NCI-H2107 treated with DMSO at 0.1 percent for 48 hours (cell line): Measurements from ENCODE around the gene FSIP1.
A peak's percentile ranks its signal among the peaks of the same experiment; 100 is the strongest.

Source experiments
- DNase-seq: peaks from one replicate; lab custom pipeline; 2025; ENCODE audit not compliant: unreplicated experiment; lab: John Stamatoyannopoulos, UW

FSIP1 gene

GRCh38 chr15:39721893-39722292 is 60.7 kb downstream of the FSIP1 start:
- DNase-seq, result no peak

GRCh38 chr15:39720621-39721611 is 61.7 kb downstream of the FSIP1 start:
- no peak for DNase-seq

- no peak for DNase-seq
Measured at GRCh38 chr15:39720081-39720480, 62.6 kb downstream of the FSIP1 start.

- no peak for DNase-seq
Measured at GRCh38 chr15:39719109-39719508, 63.5 kb downstream of the FSIP1 start.

GRCh38 chr15:39717134-39717533 is 65.5 kb downstream of the FSIP1 start:
- DNase-seq, result no peak

- DNase-seq, result no peak
Measured at GRCh38 chr15:39714251-39714650, 68.4 kb downstream of the FSIP1 start.

- no peak for DNase-seq
Measured at GRCh38 chr15:39713846-39714245, 68.8 kb downstream of the FSIP1 start.

- DNase-seq, result no peak
Measured at GRCh38 chr15:39710681-39711080, 72.0 kb downstream of the FSIP1 start.

DNA sequence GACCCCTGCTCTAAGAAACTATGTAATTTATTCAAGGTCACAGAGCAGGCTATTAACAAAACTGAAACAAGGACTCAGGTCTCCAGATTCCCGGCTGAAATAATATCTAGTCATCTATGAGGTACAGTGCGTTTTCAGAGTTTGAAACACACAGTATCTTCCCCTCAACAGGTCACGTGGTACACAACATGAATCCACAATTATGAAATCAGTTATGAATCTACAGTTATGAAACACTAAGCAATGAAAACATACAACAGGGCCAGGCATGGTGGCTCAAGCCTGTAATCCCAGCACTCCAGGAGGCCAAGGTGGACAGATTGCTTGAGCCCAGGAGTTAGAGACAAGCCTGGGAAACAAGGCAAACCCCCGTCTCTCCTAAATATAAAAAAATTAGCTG is 72.7 kb downstream of the FSIP1 start:
- no peak for DNase-seq

DNA sequence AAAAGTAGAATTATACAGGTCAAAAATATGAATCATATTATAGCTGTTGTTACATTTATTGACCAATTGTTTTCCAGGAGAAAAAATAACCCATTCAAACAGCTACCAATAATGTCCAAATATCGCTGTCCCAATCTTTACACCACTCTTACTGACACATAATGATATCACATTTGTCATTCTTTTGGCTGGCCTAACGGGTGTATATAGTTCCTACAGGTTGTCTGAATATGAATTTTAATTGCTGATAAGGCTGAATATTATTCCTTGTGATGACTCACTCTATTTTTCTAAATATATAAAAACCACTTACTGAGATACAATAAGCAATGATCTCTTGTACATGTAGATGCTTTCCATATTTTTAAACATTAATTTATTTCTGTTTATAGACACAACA is 76.4 kb downstream of the FSIP1 start:
- DNase-seq, result no peak

DNA sequence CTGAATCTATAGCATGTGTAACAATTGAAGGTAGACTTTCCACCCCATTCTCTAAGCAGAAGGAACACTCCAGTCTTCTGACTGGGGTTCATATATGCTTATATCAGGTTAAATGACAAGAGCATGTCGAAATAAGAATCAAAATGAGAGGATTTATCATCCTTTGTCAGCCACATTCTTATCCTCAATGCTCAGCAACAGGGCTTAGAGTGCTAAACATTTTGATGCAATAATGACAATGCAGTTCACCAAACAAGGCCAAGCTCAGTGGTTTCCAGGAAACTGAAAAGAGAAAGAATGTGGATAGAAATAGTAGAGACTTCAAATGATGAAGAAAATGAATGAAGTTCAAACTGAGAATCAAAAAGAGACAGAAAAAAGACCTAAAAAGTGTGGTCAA is 78.0 kb downstream of the FSIP1 start:
- DNase-seq, result no peak

DNA sequence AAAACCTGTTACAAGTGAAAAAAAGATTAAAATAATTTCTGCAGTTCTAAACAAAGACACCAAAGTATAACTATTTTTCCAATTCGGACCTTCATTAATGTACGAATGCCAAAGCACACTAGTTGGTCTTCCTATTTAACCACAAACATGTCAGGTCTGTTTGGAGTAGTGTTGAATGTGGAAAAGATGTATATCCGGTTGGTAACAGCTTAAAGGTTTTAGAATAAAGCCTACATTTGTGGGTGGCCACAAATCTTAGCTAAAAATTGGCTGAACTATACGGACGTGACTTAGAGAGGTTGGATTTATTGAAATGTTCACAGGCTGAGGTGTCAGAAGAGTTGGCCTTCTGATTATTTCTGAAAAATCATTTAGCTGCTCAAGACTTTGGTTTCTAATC is 78.4 kb downstream of the FSIP1 start:
- DNase-seq, result no peak

DNA sequence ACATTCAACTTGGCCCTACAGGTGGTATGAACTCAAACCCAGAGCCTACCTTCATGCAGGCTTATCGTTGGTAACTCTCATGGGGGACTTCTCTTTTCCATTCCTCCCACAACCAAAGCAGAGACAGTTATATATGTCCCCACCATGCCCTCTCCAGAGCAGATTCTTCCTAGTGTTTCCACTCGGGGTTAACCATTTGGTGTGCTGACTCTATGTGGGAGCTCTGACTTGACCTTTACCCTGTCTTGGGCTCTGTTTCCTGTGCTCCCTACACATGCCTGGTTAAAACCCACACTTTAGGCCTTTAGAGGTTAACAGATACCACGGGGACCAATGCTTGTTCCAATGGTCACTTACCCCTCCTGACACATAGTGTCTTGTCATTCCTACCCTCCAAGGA is 80.7 kb downstream of the FSIP1 start:
- DNase-seq, result no peak

DNA sequence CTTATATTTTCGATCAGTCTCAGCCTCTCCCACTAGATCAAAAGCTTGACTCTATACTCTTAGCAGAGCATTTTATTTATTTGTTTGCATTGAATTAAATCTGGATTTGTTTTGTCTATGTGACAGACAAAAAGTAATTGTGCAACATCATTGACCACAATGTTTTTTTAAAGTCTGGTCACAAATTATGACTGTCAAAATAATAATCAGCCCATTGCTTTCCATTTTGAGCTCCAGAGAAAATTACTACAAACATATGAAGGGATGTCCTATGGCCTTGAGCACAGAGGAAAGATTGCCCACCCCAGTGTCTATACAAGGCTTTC is 82.3 kb downstream of the FSIP1 start:
- DNase-seq, result no peak

DNA sequence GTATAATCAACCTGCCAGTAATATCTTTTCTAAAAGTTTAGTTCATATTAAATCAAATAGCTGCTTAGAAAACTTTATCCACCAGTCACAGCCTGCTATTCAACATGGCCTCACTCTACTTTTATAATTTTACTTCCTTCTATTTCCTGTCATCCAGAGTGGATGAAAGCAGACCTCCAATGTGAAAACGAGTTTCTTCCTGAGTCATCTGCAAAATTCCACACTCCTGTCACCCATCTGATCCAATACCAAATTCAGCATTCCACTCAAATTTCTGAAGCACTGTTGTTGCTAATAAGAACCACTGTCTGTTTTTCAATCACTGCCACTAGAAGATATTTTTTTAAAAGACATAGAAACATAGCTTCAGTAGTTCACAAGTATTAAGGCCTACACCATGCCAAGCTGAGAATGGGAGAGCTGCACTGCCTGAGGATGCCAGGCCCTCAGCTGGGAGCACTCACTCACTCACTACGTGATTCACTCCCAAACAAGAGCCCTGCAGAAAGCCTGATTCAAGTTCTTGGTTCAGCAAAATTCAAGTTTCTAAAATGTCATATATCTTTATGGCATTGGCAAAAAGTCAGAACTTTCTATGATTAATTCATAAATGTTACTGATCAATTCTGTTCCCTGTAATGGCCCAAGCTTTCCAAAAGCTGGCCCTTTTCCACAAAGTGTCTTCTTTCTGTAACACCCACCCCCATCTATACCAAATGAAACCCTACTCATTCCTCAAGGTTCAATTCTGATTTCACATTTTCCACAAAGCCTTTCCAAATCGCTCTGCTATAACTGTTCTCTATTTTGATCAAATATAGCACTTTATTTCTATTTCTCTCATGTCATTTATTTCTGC is 82.9 kb downstream of the FSIP1 start:
- DNase-seq, result no peak

DNA sequence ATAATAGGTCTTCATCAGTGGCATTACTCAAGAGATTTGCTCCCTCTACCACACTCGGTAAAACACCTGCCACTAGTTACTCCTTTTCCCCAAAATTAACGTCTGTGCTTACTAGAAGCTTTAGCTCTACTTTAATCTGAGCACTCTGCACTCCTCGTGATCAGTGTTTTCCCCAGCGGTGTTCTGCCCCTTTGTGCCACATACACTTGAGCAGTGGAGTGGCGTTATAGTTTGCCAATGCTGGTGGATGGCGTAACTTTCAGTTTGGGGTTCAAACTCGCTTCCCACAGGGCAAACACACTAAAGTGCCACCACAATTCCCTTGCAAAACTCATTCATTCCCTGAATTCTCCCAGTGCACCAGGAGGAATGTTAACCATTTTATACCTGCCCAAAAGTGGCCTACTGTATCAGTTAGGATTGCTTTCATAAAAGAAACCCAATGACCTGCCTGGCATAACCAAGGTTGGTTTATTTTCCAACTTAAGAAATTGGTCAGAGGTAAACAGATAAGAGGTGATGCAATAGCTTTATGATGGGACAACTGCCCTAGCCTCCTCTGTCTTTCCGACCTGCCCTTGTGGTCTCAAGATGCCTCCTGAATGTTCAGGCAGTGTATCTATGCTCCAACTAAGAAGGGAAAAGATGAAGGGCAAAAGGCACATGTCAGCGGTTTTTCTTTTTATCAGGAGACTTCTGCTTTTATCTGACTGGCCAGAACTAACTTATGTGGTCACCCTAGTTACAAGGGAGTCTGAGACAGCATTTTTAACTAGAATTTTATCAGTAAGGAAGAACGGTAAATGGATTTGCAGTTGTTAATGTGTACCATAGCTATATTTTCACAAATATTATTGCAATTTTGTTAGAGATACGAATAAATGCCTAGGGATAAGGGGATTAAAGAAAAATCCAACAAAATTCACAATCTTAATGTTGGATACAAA is 83.9 kb downstream of the FSIP1 start:
- peak; percentile 13 for DNase-seq

DNA sequence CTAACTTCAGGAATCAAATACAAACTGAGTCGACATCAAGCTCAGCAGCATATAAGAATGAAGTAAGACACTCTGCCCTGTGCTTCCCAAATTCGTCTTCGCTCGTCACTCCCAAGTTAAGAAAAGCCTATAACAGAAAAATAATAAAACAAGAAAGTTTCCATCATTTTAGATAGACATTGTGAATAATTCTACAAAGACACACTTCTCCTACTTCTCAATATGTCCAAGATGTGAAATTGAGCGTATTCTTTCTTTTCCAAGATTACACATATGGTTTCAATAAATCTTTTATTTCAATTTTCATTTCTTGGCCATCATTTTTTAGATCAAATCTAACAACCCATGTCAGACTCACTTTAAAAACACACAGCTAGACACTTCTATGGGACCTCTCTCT is 85.1 kb downstream of the FSIP1 start:
- DNase-seq, result no peak

DNA sequence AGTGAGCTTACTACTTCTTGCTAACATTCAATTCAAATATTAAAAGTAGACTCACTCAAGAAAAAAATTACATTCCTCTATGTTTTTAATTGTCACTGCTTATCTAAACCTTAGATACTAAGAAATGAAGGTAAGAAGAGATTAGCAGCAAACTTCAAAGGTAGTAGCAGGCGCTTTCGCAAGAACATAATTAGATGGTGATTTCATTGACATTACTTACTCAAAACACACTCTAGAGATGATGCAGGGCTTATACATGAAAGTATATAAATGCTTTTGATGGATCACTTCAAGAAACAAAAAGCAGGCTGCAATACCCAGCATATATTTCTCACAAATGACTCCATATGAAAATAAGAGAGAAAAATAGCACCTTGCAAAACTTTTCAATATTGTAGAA is 86.8 kb downstream of the FSIP1 start:
- DNase-seq, result no peak

DNA sequence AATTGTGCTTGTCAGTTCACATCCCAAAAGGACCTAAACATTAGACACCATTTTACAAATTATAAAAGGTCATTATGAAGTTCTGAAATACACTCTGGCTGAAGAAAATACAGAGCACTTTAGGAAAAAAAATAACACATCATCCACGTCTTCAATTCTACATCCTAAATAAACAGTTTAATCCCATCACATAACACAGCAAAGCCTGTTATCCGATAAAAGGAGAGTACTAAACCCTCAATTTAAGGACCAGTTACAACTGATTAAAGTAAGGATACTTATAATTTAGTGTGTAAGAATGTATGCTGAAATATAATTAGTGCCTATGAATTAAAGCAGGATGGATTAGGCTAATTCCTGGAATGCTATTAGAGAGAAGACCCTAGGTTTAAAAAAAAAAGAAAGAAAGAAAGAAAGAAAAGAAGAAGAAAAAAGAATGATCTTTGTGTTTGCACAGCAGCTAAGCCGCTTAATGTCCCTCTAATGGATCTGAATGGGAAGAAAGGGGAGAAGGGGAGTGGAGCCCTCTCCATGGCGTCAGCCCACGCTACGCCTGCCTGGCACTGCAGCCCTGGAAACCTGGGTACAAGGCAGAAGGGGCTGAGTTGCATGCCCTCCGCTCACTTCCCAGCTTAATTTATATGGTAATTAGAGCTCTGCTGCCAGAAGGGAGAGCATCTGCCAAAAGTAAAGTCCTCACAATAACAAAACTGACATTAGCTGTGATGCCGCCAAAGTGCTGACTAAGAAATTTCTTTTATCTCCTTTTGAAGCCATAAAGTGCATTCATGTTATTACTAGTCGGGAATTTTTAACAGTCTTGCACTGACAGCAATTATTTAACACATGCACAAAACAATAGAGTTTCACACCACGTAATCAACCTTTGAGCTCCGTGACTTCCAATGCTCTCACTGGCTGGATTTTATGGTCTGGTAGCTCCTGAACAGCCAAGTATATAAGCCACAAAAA is 90.0 kb downstream of the FSIP1 start:
- DNase-seq, result no peak
